Endothelial cell of umbilical vein (primary cell): ENCODE results near the gene NLRP3.

Source experiments
- EZH2 ChIP-seq: IDR thresholded peaks from 2 replicates; pipeline ENCODE4 v1.6.1; 2012; ENCODE audit warnings: borderline replicate concordance, low read depth, mild to moderate bottlenecking, moderate library complexity, low read length, inconsistent platforms; ENCODE audit not compliant: severe bottlenecking
- POLR2A ChIP-seq: IDR thresholded peaks from 2 replicates; pipeline ENCODE4 v1.6.1; 2012; ENCODE audit warnings: low read depth, mild to moderate bottlenecking, control low read depth, low read length
- TF ChIP-seq, protein P1 (sequence below), 2 donors: IDR thresholded peaks; 1 replicate in 1 of 2; 2 replicates in 1 of 2; pipeline ENCODE4 v1.5.1; 2011; ENCODE audit warnings: low read length in 2 of 2, mild to moderate bottlenecking in 2 of 2, moderate library complexity in 2 of 2, control low read depth in 1 of 2, inconsistent platforms in 1 of 2, low read depth in 1 of 2; ENCODE audit not compliant: insufficient read depth in 1 of 2; ENCODE audit errors: extremely low read depth in 1 of 2

DNA sequence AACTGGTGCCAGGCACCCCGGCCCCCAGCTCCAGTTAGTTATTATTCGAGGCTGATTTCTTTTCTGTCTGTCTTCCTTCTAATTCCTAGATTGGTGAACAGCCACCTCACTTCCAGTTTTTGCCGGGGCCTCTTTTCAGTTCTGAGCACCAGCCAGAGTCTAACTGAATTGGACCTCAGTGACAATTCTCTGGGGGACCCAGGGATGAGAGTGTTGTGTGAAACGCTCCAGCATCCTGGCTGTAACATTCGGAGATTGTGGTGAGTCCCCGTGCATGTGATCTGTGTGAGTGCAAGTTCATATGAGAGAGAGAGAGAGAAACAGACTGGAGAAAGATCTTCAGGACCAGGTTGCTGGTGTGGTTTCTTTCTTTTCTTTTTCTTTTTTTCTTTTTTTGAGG lies 13.5 kb downstream of the NLRP3 start:
- TF ChIP-seq, protein P1, sequence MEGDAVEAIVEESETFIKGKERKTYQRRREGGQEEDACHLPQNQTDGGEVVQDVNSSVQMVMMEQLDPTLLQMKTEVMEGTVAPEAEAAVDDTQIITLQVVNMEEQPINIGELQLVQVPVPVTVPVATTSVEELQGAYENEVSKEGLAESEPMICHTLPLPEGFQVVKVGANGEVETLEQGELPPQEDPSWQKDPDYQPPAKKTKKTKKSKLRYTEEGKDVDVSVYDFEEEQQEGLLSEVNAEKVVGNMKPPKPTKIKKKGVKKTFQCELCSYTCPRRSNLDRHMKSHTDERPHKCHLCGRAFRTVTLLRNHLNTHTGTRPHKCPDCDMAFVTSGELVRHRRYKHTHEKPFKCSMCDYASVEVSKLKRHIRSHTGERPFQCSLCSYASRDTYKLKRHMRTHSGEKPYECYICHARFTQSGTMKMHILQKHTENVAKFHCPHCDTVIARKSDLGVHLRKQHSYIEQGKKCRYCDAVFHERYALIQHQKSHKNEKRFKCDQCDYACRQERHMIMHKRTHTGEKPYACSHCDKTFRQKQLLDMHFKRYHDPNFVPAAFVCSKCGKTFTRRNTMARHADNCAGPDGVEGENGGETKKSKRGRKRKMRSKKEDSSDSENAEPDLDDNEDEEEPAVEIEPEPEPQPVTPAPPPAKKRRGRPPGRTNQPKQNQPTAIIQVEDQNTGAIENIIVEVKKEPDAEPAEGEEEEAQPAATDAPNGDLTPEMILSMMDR (IDR thresholded peaks at IDR 0.05; ENCODE audit: extremely low read depth in 1 of 2, insufficient read depth in 1 of 2, low read depth in 1 of 2, low read length in 2 of 2), result no peak
- no peak for TF ChIP-seq EZH2
- TF ChIP-seq POLR2A, result no peak
